NT2/D1 (cell line): Measurements from ENCODE around the gene CHML.
"Not testable (repeated sequence)": the region's sequence is repeated elsewhere in the genome, so short reads cannot be mapped to it uniquely, and the experiment has no call there.

Experiments used
- DNase-seq: peaks from one replicate; pipeline ENCODE4 v3.0.0-alpha.2; 2011; ENCODE audit warnings: low read depth, low spot score
- H3K27me3 ChIP-seq: 2 replicates; pipeline ENCODE4 v1.6.0; 2011; ENCODE audit warnings: mild to moderate bottlenecking; ENCODE audit not compliant: insufficient read length, insufficient read depth
- H3K36me3 ChIP-seq: 2 replicates; pipeline ENCODE4 v1.6.1; 2011; ENCODE audit warnings: mild to moderate bottlenecking, low read length, mixed read lengths; ENCODE audit not compliant: insufficient read depth, insufficient read length
- H3K4me1 ChIP-seq: 2 replicates; pipeline ENCODE4 v1.5.1; 2011; ENCODE audit not compliant: insufficient read depth, insufficient read length
- H3K4me3 ChIP-seq: 2 replicates; pipeline ENCODE4 v1.5.1; 2011; ENCODE audit warnings: low read depth; ENCODE audit not compliant: insufficient read length
- H3K9ac ChIP-seq: 2 replicates; pipeline ENCODE4 v1.6.0; 2011; ENCODE audit warnings: low read depth; ENCODE audit not compliant: insufficient read length
- H3K9me3 ChIP-seq: 2 replicates; pipeline ENCODE4 v1.5.1; 2011; ENCODE audit warnings: mild to moderate bottlenecking, low read length; ENCODE audit not compliant: insufficient read depth
- SUZ12 ChIP-seq: IDR thresholded peaks from 2 replicates; pipeline ENCODE4 v1.6.1; 2011; ENCODE audit not compliant: insufficient read length, insufficient read depth; ENCODE audit errors: extremely low read depth
- YY1 ChIP-seq: IDR thresholded peaks from 2 replicates; pipeline ENCODE4 v1.6.1; 2011; ENCODE audit not compliant: insufficient read length, insufficient read depth
- ZNF274 ChIP-seq: IDR thresholded peaks from 2 replicates; pipeline ENCODE4 v1.6.1; 2011; ENCODE audit warnings: mild to moderate bottlenecking, low read depth, low read length

The CHML gene

DNA sequence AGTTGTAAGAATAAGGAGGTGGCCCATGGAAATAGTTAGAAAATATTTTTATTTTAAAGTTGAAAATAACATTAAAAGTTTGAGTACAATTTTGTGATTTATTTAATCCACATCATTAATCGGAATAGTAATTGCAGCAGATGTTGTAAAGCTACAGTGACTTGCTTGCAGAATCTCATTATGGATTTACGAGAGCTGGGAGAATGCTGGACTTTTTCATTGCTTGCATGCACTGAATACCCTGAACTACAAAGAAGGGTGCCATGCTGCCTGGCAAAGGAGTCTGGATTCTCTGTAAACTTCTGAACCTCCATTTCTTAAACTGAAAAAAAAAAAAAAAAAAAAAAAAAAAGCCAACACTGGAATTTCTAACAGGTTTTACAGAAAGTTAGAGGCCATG, 38.4 kb upstream of the CHML start:
- DNase-seq: no peak
- Histone ChIP-seq H3K36me3 (no peaks in the 10 kb centered on the region), H3K4me3 (no peak overlapping the region), H3K9ac (no peak overlapping the region), H3K4me1 (no peaks in the 10 kb centered on the region), H3K27me3 (no peaks in the 10 kb centered on the region), H3K9me3 (no peaks in the 10 kb centered on the region)
- no peak for TF ChIP-seq SUZ12
- no peak for TF ChIP-seq ZNF274
- TF ChIP-seq YY1: no peak

DNA sequence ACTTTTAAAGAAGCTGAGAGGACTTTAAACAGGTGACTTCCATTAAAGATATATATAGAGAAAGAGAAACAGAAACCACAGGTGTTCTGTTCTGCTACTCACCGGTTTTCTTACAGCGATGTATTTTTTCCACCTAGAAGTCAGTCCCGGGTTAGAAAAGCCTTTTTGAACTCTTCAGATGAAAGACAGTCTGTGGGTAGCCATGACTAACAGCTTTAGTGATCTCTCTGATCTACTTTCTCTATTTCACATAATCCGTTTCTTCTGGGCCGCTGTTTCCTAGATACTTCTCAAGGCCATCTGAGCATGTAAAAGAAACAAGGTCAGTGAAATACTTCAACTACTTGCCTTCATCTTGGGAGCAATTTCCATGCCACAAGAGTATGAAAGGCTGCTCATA, 37.0 kb upstream of the CHML start:
- no peak for TF ChIP-seq SUZ12
- no peak for TF ChIP-seq ZNF274
- no peak for TF ChIP-seq YY1
- H3K9ac ChIP-seq: no peak overlapping the region
- no peak overlapping the region for H3K4me3 ChIP-seq
- no peak for DNase-seq
- no peaks in the 10 kb centered on the region for H3K27me3 ChIP-seq
- no peaks in the 10 kb centered on the region for H3K36me3 ChIP-seq
- H3K4me1 ChIP-seq: no peaks in the 10 kb centered on the region
- H3K9me3 ChIP-seq: no peaks in the 10 kb centered on the region

DNA sequence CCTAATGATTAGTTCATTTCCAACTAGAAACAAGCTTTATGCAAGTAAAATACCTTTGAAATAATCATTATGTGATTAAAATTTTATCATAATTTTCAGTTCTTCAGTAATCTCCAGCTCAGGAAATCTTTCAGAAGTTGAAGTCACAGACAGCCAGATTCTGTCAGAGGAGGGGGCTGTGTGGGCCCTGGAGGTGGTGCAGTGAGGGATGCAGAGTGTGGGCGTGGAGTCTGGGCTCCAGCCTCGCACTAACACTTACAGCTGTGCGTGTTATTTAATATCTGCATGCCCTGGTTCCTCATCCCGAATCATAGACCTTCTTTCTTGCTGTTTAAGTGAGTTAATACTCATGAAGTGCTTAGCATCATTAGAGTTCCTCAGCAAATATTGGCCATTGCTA, 35.8 kb upstream of the CHML start:
- no peak for DNase-seq
- no peaks in the 10 kb centered on the region for H3K36me3 ChIP-seq
- H3K4me3 ChIP-seq: no peak overlapping the region
- no peaks in the 10 kb centered on the region for H3K27me3 ChIP-seq
- no peaks in the 10 kb centered on the region for H3K9me3 ChIP-seq
- H3K4me1 ChIP-seq: no peaks in the 10 kb centered on the region
- no peak for TF ChIP-seq ZNF274
- TF ChIP-seq SUZ12: no peak
- no peak for TF ChIP-seq YY1
- no peak overlapping the region for H3K9ac ChIP-seq

DNA sequence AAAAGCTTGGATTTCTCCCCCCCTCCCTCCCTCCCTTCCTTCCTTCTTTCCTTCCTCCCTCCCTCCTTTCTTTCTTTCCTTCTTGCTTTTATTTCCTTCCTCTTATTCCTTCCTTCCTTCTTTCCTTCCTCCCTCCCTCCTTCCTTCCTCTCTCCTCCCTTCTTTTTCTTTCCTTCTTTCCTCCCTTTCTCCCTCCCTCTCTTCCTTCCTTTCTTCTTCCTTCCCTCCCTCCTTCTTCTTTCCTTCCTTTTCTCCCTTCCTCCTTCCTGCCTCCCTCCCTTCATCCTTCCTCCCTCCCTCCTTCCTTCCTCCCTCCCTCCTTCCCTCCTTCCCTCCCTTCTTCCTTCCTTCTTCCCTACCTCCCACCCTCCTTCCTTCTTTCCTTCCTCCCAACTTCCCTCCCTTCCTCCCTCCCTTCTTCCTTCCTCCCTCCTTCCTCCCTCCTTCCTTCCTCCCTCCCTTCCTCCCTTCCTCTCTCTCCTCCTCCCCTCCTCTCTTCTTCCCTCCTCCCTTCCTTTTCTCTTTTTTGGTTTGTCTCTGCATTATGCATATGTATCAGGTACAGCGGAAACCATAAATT, 34.7 kb upstream of the CHML start:
- peaks cover 4% of the 10 kb centered on the region for H3K4me1 ChIP-seq
- H3K9me3 ChIP-seq: no peaks in the 10 kb centered on the region
- DNase-seq: no peak
- H3K4me3 ChIP-seq: no peak overlapping the region
- H3K36me3 ChIP-seq: no peaks in the 10 kb centered on the region
- no peak for TF ChIP-seq YY1
- TF ChIP-seq ZNF274: no peak
- TF ChIP-seq SUZ12: no peak
- no peaks in the 10 kb centered on the region for H3K27me3 ChIP-seq
- no peak overlapping the region for H3K9ac ChIP-seq

GRCh38 chr1:241672301-241672700, 32.1 kb upstream of the CHML start:
- H3K36me3 ChIP-seq: no peaks in the 10 kb centered on the region
- DNase-seq: no peak
- H3K9ac ChIP-seq: no peak overlapping the region
- H3K27me3 ChIP-seq: no peaks in the 10 kb centered on the region
- H3K4me3 ChIP-seq: no peak overlapping the region
- no peak for TF ChIP-seq YY1
- no peak for TF ChIP-seq ZNF274
- TF ChIP-seq SUZ12: no peak
- H3K9me3 ChIP-seq: no peaks in the 10 kb centered on the region
- H3K4me1 ChIP-seq: peaks cover 4% of the 10 kb centered on the region

- Histone ChIP-seq H3K9ac (no peak overlapping the region), H3K9me3 (no peaks in the 10 kb centered on the region), H3K4me3 (no peak overlapping the region), H3K36me3 (no peaks in the 10 kb centered on the region), H3K4me1 (peaks cover 4% of the 10 kb centered on the region), H3K27me3 (no peaks in the 10 kb centered on the region)
- DNase-seq: no peak
- TF ChIP-seq SUZ12 (no peak), ZNF274 (no peak), YY1 (no peak)
These were observed 26.2 kb upstream of the CHML start for GRCh38 chr1:241666419-241666818.

DNA sequence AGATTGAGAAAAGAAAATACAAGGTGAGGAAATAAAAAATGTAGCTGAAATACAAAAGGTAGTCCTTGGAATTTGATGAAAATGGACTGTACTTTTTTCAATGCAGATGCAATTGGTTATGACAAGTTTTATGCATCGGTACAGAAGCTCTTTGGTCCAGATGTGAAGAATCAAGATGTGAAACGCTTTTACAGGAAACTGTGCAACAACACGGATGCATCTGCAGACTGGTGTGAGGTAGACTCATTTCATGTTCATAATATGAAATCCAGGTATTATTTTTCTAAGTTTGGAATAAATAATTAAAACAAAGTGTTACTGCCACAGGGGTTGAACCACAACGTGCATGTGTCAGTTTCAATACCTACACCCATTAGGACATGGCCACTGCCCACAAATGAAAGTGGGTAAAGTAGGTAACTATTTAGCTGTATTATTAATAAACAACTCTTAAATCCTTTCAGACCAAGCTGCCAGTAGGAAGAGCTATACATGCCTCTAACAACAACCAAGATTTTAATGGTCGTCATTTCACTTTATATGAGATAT, 20.3 kb upstream of the CHML start:
- Histone ChIP-seq H3K36me3 (no peaks in the 10 kb centered on the region), H3K9ac (no peak overlapping the region), H3K4me3 (no peak overlapping the region), H3K27me3 (no peaks in the 10 kb centered on the region), H3K4me1 (no peaks in the 10 kb centered on the region), H3K9me3 (no peaks in the 10 kb centered on the region)
- TF ChIP-seq YY1 (no peak), SUZ12 (no peak), ZNF274 (no peak)
- no peak for DNase-seq

GRCh38 chr1:241659016-241659415, 18.8 kb upstream of the CHML start:
- not testable (repeated sequence) for H3K4me1 ChIP-seq, H3K27me3 ChIP-seq, H3K9me3 ChIP-seq, H3K9ac ChIP-seq, DNase-seq, H3K36me3 ChIP-seq, H3K4me3 ChIP-seq
